ENCODE measurements around the gene C20orf144. TPM values are rescaled to one million over a fixed set of nuclear protein-coding genes. Genes with fewer than 3 reads are reported as not detected.

The C20orf144 gene
- total RNA-seq, 4 donors from 2014 or later: not detected

- no peak overlapping the region for H3K4me3 ChIP-seq
- no peak for TF ChIP-seq POLR2AphosphoS5 (IDR thresholded peaks at IDR 0.05)
- TF ChIP-seq EP300 (IDR thresholded peaks at IDR 0.05): no peak
- no peak for TF ChIP-seq POLR2A (IDR thresholded peaks at IDR 0.05)
- no peak for TF ChIP-seq CTCF (IDR thresholded peaks at IDR 0.05)
- H3K36me3 ChIP-seq: peaks cover 33% of the 10 kb centered on the region
- peaks cover 24% of the 10 kb centered on the region for H3K4me1 ChIP-seq
- 84% methylated on average over 11 of the region's 21 CpGs for WGBS
- no peak for DNase-seq (ENCODE audit: low spot score in 2 of 2)
- no peak overlapping the region for H3K27ac ChIP-seq
- H3K27me3 ChIP-seq: no peaks in the 10 kb centered on the region
- no peaks in the 10 kb centered on the region for H3K9me3 ChIP-seq
Observed at GRCh38 chr20:33660035-33660684, 2.0 kb upstream of the C20orf144 start.

- peaks cover 33% of the 10 kb centered on the region for H3K36me3 ChIP-seq
- peaks cover 20% of the 10 kb centered on the region for H3K4me1 ChIP-seq
- no peak overlapping the region for H3K4me3 ChIP-seq
- TF ChIP-seq POLR2A (IDR thresholded peaks at IDR 0.05): no peak
- TF ChIP-seq POLR2AphosphoS5 (IDR thresholded peaks at IDR 0.05): no peak
- TF ChIP-seq CTCF (IDR thresholded peaks at IDR 0.05): no peak
- TF ChIP-seq EP300 (IDR thresholded peaks at IDR 0.05): no peak
- no peak overlapping the region for H3K27ac ChIP-seq
- no peaks in the 10 kb centered on the region for H3K9me3 ChIP-seq
- no peaks in the 10 kb centered on the region for H3K27me3 ChIP-seq
- WGBS: 93% methylated on average over 7 of the region's 7 CpGs
- no peak for DNase-seq (ENCODE audit: low spot score in 2 of 2)
Observed at GRCh38 chr20:33660685-33661058, 1.5 kb upstream of the C20orf144 start.

GRCh38 chr20:33663161-33664084, 1.3 kb downstream of the C20orf144 start:
- Histone ChIP-seq H3K27me3 (no peaks in the 10 kb centered on the region), H3K27ac (peak overlapping the region; percentile 74), H3K36me3 (peaks cover 16% of the 10 kb centered on the region), H3K4me1 (peaks cover 43% of the 10 kb centered on the region), H3K9me3 (no peaks in the 10 kb centered on the region), H3K4me3 (peak overlapping the region; percentile 58)
- DNase-seq (ENCODE audit: low spot score in 2 of 2): no peak
- WGBS: under 1% methylated on average over 36 of the region's 84 CpGs
- TF ChIP-seq POLR2A (IDR thresholded peaks at IDR 0.05) (peak in 1 of 2 donors; percentile 39), EP300 (IDR thresholded peaks at IDR 0.05) (no peak), POLR2AphosphoS5 (IDR thresholded peaks at IDR 0.05) (no peak), CTCF (IDR thresholded peaks at IDR 0.05) (no peak)

GRCh38 chr20:33664085-33664761, 2.1 kb downstream of the C20orf144 start:
- Histone ChIP-seq H3K27me3 (no peaks in the 10 kb centered on the region), H3K4me1 (peaks cover 50% of the 10 kb centered on the region), H3K4me3 (peak overlapping the region; percentile 58), H3K27ac (peak overlapping the region; percentile 74), H3K36me3 (peaks cover 10% of the 10 kb centered on the region), H3K9me3 (no peaks in the 10 kb centered on the region)
- DNase-seq (ENCODE audit: low spot score in 2 of 2): no peak
- WGBS: 48% methylated on average over 5 of the region's 9 CpGs
- no peak for TF ChIP-seq CTCF (IDR thresholded peaks at IDR 0.05)
- TF ChIP-seq POLR2A (IDR thresholded peaks at IDR 0.05): no peak
- TF ChIP-seq POLR2AphosphoS5 (IDR thresholded peaks at IDR 0.05): no peak
- TF ChIP-seq EP300 (IDR thresholded peaks at IDR 0.05): no peak
